Stimulated activated naive CD4-positive, alpha-beta T cell (primary cell): ENCODE measurements around the gene CACNB1.

Experiments used
- DNase-seq, 6 experiments: peaks; one replicate each; lab custom pipeline; 2025; lab: John Stamatoyannopoulos, UW

The CACNB1 gene

DNA sequence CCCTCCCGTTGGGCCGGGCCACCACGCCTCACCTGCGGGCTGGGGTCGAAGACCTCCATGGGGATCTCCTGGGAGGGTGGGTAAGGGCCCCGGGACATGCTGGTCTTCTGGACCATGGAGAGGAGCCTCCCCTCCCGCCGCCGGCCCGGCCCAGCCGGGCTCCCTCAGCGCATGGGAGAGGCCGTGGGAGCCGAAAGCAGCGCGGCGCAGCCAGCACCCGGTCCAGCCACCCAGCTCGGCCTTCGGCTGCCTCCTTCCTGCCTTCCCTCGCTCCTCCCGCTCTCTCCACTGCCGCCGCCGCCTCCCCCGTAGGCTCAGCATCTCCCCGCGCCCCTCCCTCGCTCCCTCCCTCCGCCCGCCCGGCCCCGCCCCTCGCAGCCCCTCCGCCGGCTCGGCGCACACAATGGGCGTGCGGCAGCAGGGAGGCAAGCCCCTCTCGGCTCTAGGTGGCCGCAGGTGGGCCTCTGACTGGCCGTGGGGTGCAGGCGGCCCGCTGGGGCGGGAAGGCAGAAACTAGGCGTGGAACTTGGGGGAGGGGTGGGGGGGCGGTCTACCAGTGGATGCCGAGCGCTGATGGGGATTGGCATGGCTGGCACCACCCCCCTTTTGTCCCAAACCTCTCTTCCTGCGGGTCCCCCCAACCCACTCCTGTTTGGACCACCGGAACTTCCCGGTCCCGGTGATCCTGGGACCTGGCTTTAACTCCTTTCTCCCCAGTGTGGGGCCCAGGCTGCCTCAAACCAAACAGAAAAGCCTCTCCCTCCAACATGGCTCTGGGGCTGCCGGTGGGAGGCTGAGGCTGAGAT is at the start of gene CACNB1:
TSS of gene CACNB1 (minus strand) at position 290 of the 806 bp plus-strand sequence. CDS start at position 116, 174 bp downstream.
- DNase-seq, result peak; percentile 27 to 77 (median 58)

- no peak for DNase-seq
These were observed 48.8 kb upstream of the CACNB1 start for GRCh38 chr17:39246274-39246673.

DNA sequence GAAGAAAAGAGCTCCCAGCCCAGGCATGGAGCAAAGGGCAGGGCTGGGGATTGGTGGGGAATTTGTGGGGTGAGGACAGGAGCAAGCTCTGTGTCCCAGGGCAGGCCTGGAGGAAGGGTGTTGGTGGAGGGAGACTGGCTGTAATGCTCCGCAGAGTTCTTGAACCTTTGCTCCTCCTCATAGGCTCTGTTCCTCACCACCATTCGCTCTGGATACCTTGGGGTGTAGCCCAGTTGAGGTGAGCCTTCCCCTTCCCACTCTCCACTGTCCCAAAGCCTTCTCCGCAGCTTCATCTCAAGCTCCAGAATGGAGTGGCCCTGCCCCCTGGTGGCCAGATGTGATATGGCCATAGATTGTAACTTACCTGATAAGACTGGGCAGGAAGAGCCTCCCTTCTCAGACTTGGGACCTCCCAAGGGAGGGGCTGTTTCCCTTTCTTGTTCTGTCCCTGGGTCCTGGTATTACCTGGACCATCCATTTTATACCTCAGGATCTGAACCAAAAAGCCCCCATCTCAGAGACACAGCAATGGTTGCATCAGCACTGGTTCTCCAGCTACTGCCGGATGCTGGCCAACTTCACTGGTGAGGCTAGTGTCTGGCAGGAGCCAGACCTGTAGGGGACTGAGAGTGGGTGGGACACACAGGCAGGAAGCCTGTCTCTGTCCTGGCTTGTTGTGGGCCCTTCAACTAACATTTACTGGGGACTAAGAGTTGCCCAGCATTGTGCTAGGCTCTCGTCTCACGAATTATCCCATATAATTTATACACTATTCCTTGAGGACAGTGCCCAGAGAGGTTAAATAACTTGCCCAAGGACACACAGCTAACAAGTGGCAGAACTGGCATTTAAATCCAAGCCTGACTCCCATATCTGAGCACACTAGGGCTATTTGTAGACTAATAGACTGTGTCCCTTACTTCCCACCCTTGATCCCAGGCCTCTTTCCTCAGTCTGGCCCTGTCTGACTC is 47.4 kb upstream of the CACNB1 start:
- DNase-seq, result peak; percentile 61 to 88 (median 79)

- DNase-seq, result peak in 1 of 6 experiments; percentile 28
These were observed 46.6 kb upstream of the CACNB1 start for GRCh38 chr17:39244016-39244599.

DNA sequence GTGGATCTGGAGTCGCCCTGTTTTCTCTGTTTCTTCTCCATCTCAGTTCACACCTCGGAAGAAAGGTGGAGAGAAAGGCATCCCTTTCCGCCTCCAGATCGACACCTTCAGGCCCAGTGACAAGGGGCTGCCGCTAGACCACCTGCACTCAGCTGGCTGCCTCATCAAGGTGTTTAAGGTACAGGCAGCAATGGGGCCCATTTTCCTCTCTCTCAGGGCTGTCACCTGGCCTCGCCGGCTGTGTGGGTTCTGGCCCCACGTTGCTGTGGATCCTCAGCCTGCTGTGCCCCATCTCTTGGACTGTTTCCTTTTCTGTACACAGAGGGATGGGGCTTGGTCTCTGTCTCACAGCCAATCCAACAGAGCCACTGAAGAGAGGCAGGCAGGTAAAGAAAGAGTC is 45.7 kb upstream of the CACNB1 start:
- DNase-seq, result no peak

DNA sequence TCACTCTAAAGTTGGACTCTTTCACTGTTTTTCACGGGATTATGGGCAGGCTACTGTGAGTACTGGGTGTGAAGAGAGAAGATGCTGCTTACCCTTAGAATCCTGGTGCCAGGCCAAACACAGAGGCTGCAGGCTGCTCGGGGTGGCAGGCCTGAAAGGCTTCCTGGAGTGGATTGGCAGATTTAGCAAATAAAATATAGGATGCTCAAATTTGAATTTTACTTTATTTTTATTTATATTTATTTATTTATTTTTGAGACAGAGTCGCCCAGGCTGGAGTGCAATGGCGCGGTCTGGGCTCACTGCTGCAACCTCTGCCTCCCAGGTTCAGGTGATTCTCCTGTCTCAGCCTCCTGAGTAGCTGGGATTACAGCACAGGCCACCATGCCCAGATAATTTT is 43.2 kb upstream of the CACNB1 start:
- no peak for DNase-seq

DNA sequence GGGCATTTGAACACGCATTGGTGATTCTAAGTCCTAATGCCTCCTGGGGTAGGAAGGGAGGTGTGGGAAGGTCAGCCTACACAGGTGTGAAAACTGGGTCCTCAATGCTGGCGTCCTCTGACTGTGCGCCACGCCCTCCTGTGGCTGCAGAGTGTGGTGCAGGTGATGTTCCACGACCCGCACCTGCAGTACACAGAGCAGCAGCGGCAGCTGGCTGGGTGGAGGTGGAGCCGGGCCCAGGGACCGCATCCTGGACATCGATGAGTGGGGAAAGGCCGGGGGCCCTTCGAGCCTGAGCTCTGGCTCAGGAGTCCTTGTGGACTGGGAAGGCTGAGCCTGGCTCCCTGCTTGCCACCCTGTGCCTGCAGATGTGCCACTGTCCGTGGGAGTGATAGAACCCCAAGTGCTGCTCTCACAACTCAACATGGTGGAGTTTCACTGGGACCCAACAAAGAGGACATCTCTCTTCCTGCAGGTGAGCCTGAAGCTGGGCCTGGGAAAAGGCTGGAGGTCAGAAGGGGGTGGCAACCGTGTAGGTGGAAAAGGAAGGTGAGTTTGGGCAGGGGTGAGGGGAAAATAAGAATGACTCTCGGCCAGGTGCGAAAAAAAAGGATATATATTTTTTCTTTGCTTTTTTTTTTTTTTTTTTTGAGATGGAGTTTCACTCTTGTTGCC is 42.3 kb upstream of the CACNB1 start:
- DNase-seq, result peak; percentile 43 to 71 (median 59)

DNA sequence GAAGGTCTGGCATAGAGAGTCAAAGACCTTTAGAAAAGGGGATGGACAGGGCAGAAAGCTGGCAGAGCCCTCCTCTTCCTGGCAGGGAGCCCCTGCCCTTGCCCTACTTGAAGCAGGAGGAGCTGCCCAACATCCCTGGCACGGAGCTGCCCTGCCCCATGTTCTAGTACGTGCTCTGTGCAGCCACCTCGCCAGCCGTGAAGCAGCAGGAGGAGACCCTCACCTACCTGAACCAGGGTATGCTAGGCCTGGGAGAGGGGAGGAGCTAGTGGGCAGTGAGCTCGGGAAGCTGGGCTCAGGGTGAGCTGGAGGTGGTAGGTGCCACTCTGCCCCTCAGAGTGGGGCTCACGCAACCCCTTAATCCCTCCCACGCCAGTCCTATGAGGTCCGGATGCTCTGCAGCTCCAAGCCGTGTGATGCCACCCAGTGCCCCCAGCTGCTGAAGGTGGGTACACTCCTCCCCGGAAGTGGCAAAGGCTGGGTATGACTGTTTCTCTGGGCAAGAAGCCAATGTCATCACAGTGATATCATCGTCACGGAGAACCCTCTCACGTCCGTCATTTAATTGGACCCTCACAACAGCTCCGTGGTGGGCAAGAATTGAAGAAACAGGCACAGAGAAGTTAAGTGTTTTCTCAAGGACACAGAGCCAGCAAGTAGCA is 41.0 kb upstream of the CACNB1 start:
- DNase-seq, result peak; percentile 61 to 87 (median 82)

DNA sequence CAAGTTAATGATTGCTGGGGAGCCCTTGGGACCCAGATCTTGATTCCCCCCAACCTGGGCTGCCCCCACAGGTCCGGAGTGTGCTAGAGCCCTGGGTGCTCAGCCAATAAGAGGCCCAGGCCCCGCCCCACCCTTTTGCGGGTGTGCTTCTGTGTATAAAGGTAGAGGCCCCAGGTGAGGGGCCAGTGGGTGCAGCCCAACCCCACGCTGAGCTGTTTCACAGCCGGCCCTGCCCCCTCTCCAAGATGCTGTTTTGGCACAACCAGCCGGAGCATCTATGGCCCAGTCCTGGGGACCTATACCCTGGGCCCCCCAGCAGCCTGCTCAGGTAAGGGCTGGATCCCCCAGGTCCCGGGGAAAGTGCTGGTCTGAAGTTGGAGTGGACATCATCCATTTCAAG is 40.1 kb upstream of the CACNB1 start:
- no peak for DNase-seq

- no peak for DNase-seq
These were observed 39.5 kb upstream of the CACNB1 start for GRCh38 chr17:39236981-39237441.

GRCh38 chr17:39236450-39236927 is 39.0 kb upstream of the CACNB1 start:
- no peak for DNase-seq

DNA sequence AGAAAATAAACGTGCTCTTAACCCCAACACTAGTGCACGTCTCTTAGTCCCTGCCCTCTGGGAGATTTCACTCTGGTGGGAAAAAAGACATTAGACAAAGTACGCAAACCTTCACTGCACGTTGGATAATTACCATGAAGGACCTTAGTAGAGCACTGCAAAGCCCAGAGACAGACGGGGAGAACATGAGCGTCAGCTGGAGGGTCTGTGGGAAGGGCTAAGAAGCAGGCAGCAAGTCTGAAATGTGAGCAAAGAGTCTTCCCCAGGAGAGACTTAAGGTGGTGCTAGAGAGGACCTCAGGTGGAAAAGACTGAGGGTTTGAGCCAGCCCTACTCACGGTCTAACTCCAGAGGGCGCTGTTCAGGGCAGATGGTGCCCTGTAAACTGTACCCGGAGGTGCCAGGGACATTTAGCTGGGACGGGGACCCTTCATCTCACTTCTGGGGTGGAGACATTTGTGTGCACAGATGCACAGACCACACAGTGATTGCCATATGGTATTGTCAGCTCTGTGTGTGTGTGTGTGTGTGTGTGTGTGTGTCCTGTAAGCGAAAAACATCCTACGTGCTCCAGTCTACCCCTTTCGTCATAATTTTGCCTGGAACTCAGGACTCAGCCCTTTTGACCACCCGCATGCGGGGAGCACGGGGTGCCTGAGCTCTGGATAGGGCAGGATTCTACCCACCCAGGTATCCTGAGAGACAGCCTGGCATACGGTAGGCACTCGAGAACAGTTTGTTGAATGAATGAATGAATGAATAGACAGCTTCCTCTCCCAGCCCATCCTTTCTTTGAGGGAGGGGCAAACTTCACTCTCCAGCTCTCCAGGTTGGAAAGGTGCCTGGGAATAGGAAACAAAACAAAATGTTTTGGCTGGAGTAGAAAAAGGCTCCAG is 38.3 kb upstream of the CACNB1 start:
- peak in 5 of 6 experiments; percentile 9 to 59 (median 33) for DNase-seq

DNA sequence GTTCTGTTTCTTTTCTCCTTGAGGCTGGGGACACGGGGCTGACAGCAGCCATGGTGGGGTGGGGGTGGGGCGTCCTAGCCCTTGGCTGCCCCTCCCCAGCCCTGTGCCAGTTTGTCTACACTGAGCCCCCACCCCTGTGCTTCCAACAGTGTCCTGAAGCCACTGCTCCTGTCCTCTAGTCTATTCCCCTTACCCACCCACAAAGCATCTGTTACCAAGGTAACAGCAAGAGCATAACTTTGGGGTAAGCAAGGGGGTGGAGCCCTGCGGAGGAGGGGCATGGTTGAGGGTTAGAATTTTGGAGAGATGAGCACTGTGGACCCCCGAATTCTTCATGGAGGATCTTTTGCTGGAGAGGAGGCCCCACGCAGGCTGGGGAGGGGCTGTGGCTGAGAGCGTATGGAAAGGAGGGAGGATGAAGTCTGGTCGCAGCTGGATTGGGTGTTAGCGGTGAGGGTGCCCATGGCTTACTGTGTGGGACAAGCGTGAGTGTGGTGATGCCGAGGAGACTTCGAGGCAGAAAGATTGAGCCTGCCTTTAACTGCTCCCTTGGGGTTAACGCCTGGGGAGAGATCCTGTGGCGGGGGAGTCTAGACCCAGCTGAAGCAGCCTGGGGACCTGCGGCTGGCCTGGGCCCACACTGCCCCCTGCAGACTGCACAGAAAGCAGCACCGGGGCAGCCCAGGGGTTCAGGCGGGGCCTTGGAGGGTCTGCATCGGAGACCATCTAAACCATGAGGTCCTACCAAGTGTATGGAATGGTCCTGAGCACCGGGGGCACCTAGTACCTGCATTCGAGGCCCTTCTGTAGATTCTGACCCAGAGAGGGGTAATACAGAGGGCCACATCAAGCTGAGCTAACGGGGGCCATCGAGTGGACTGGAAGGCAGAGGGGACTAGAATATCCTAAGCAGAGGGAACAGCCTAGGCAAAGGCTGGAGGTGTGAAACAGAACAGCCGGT is 34.4 kb upstream of the CACNB1 start:
- peak; percentile 25 to 57 (median 48) for DNase-seq

DNA sequence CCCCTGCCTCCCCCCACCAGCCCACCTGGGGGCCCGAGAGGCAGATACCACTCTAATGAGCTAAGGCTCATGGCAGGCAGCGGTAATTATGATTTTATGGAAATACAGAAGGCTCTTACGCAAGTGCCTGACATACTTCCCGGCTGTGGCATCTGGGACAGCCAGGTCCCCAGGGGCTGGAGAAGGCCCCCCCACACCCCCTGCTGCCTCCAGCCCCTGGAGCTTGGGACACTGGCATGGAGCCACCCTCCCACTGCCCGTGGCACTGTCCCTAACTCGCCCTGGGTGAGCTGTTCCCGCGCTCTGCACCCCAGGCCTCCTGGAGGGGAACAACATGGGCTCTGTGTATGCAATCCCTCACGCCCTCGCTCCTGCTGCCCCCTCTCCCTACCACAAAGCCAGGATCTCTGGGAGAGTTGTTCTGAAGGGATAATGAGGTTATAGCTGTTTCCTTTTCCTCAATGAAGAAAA is 33.7 kb upstream of the CACNB1 start:
- no peak for DNase-seq

- DNase-seq, result no peak
These were observed 32.9 kb upstream of the CACNB1 start for GRCh38 chr17:39230361-39230760.

- DNase-seq, result no peak
These were observed 31.9 kb upstream of the CACNB1 start for GRCh38 chr17:39229274-39229913.

GRCh38 chr17:39227364-39227919 is 30.0 kb upstream of the CACNB1 start:
- no peak for DNase-seq
